ENCODE results near the gene NPHP1. TPM values are rescaled to one million over a fixed set of nuclear protein-coding genes. Genes with fewer than 3 reads are reported as not detected.
"Not testable (repeated sequence)": the region's sequence is repeated elsewhere in the genome, so short reads cannot be mapped to it uniquely, and the experiment has no call there.

Gene NPHP1
- total RNA-seq, 1 donor from 2014 or later: 11.5 TPM

DNA sequence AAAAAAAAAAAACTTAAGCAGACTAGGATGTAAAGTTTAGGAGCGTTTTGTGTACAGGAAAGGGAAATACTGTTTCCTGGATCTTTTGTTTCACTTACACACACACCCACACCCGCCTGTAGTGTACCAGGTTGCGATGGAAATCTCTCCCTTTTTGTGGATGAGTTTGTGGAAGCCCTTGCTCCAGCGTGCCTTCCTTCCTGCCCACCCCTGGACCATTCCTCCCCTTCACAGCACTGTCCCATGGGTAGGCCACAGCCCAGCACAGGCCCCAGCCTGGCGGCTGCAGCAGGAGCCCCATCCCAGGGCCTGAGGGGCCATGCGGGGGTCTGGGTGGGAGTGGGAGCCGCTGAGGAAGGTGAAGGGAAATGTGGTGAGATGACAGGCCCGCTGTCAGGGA, 104.3 kb downstream of the NPHP1 start:
- H3K27me3 ChIP-seq (ENCODE audit: control insufficient read depth in 3 of 3, insufficient read depth in 3 of 3, low read length in 3 of 3): peaks cover 0 to 6% (median 2%) of the 10 kb centered on the region in 3 donors
- no peaks in the 10 kb centered on the region for H3K9me3 ChIP-seq (ENCODE audit: control insufficient read depth in 3 of 3, low read length in 3 of 3)
- H3K27ac ChIP-seq (ENCODE audit: low read depth, low read length): peak overlapping the region; percentile 83
- no peak overlapping the region for H3K9ac ChIP-seq (ENCODE audit: low read depth in 1 of 3, low read length in 3 of 3)
- H3K4me1 ChIP-seq (ENCODE audit: control insufficient read depth in 3 of 3, insufficient read depth in 3 of 3, low read length in 3 of 3): peaks cover 17 to 23% (median 23%) of the 10 kb centered on the region in 3 donors
- no peak overlapping the region for H3K4me3 ChIP-seq (ENCODE audit: low read length in 3 of 3)
- H3K36me3 ChIP-seq (ENCODE audit: control insufficient read depth in 3 of 3, insufficient read depth in 3 of 3, low read length in 3 of 3): peaks cover 0 to 2% (median 0%) of the 10 kb centered on the region in 3 donors

GRCh38 chr2:110099471-110100225, 105.2 kb downstream of the NPHP1 start:
- H3K9ac ChIP-seq (ENCODE audit: low read depth in 1 of 3, low read length in 3 of 3): no peak overlapping the region
- H3K36me3 ChIP-seq (ENCODE audit: control insufficient read depth in 3 of 3, insufficient read depth in 3 of 3, low read length in 3 of 3): no peaks in the 10 kb centered on the region
- no peaks in the 10 kb centered on the region for H3K9me3 ChIP-seq (ENCODE audit: control insufficient read depth in 3 of 3, low read length in 3 of 3)
- H3K4me1 ChIP-seq (ENCODE audit: control insufficient read depth in 3 of 3, insufficient read depth in 3 of 3, low read length in 3 of 3): peaks cover 17 to 23% (median 23%) of the 10 kb centered on the region in 3 donors
- no peak overlapping the region for H3K4me3 ChIP-seq (ENCODE audit: low read length in 3 of 3)
- peak overlapping the region; percentile 44 for H3K27ac ChIP-seq (ENCODE audit: low read depth, low read length)
- peaks cover 0 to 6% (median 0%) of the 10 kb centered on the region in 3 donors for H3K27me3 ChIP-seq (ENCODE audit: control insufficient read depth in 3 of 3, insufficient read depth in 3 of 3, low read length in 3 of 3)

GRCh38 chr2:110099038-110099425, 105.8 kb downstream of the NPHP1 start:
- Histone ChIP-seq H3K9ac (ENCODE audit: low read depth in 1 of 3, low read length in 3 of 3) (no peak overlapping the region), H3K27me3 (ENCODE audit: control insufficient read depth in 3 of 3, insufficient read depth in 3 of 3, low read length in 3 of 3) (peaks cover 0 to 6% (median 0%) of the 10 kb centered on the region in 3 donors), H3K4me3 (ENCODE audit: low read length in 3 of 3) (no peak overlapping the region), H3K27ac (ENCODE audit: low read depth, low read length) (no peak overlapping the region), H3K36me3 (ENCODE audit: control insufficient read depth in 3 of 3, insufficient read depth in 3 of 3, low read length in 3 of 3) (no peaks in the 10 kb centered on the region), H3K4me1 (ENCODE audit: control insufficient read depth in 3 of 3, insufficient read depth in 3 of 3, low read length in 3 of 3) (peaks cover 17 to 23% (median 23%) of the 10 kb centered on the region in 3 donors), H3K9me3 (ENCODE audit: control insufficient read depth in 3 of 3, low read length in 3 of 3) (no peaks in the 10 kb centered on the region)

GRCh38 chr2:110097506-110098220, 107.2 kb downstream of the NPHP1 start:
- H3K4me3 ChIP-seq (ENCODE audit: low read length in 3 of 3): no peak overlapping the region
- H3K27me3 ChIP-seq (ENCODE audit: control insufficient read depth in 3 of 3, insufficient read depth in 3 of 3, low read length in 3 of 3): peaks cover 0 to 6% (median 0%) of the 10 kb centered on the region in 3 donors
- H3K27ac ChIP-seq (ENCODE audit: low read depth, low read length): no peak overlapping the region
- no peaks in the 10 kb centered on the region for H3K9me3 ChIP-seq (ENCODE audit: control insufficient read depth in 3 of 3, low read length in 3 of 3)
- H3K4me1 ChIP-seq (ENCODE audit: control insufficient read depth in 3 of 3, insufficient read depth in 3 of 3, low read length in 3 of 3): peaks cover 17 to 23% (median 23%) of the 10 kb centered on the region in 3 donors
- H3K9ac ChIP-seq (ENCODE audit: low read depth in 1 of 3, low read length in 3 of 3): no peak overlapping the region
- no peaks in the 10 kb centered on the region for H3K36me3 ChIP-seq (ENCODE audit: control insufficient read depth in 3 of 3, insufficient read depth in 3 of 3, low read length in 3 of 3)

- Histone ChIP-seq H3K27ac (ENCODE audit: low read depth, low read length) (no peak overlapping the region), H3K27me3 (ENCODE audit: control insufficient read depth in 3 of 3, insufficient read depth in 3 of 3, low read length in 3 of 3) (no peaks in the 10 kb centered on the region), H3K36me3 (ENCODE audit: control insufficient read depth in 3 of 3, insufficient read depth in 3 of 3, low read length in 3 of 3) (no peaks in the 10 kb centered on the region), H3K4me3 (ENCODE audit: low read length in 3 of 3) (no peak overlapping the region), H3K9ac (ENCODE audit: low read depth in 1 of 3, low read length in 3 of 3) (no peak overlapping the region), H3K4me1 (ENCODE audit: control insufficient read depth in 3 of 3, insufficient read depth in 3 of 3, low read length in 3 of 3) (peaks cover 4 to 11% (median 10%) of the 10 kb centered on the region in 3 donors), H3K9me3 (ENCODE audit: control insufficient read depth in 3 of 3, low read length in 3 of 3) (no peaks in the 10 kb centered on the region)
These were observed 108.7 kb downstream of the NPHP1 start for GRCh38 chr2:110095994-110096633.

DNA sequence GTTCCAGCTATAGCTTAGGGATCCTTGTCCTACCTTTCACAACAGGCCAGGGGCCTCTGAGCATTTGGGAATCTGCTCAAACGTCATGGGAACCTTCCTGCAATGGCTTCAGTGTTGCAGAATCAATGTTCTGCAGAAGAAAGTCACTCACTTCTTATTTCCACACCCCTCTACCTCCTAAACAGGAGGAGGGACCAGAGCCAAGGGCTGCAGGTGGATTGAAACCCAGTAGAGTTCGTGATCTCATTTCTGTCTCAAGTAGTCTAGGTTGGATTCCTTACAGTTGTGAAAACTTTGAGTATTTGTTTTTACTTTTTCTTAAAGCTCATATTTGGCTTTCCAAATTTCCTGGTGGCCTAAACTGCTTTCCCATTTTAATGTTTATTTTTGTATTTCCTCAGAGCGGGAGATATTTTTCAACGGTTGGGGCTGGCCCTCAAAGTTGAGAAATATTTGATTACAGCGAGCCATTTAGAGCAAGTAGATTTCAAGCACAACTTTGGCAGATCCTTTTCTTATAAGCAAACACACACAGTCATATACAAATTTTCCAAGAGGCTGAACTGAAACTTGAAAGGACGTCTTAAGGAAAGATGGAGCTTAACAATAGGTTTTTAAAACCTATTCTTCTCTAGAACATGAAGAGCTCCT, 109.8 kb downstream of the NPHP1 start:
- not testable (repeated sequence) for H3K9me3 ChIP-seq (ENCODE audit: control insufficient read depth in 3 of 3, low read length in 3 of 3); H3K27ac ChIP-seq (ENCODE audit: low read depth, low read length); H3K4me3 ChIP-seq (ENCODE audit: low read length in 3 of 3); H3K36me3 ChIP-seq (ENCODE audit: control insufficient read depth in 3 of 3, insufficient read depth in 3 of 3, low read length in 3 of 3); H3K4me1 ChIP-seq (ENCODE audit: control insufficient read depth in 3 of 3, insufficient read depth in 3 of 3, low read length in 3 of 3); H3K9ac ChIP-seq (ENCODE audit: low read depth in 1 of 3, low read length in 3 of 3); H3K27me3 ChIP-seq (ENCODE audit: control insufficient read depth in 3 of 3, insufficient read depth in 3 of 3, low read length in 3 of 3)

- not testable (repeated sequence) for H3K4me1 ChIP-seq (ENCODE audit: control insufficient read depth in 3 of 3, insufficient read depth in 3 of 3, low read length in 3 of 3); H3K27ac ChIP-seq (ENCODE audit: low read depth, low read length); H3K36me3 ChIP-seq (ENCODE audit: control insufficient read depth in 3 of 3, insufficient read depth in 3 of 3, low read length in 3 of 3); H3K4me3 ChIP-seq (ENCODE audit: low read length in 3 of 3); H3K9ac ChIP-seq (ENCODE audit: low read depth in 1 of 3, low read length in 3 of 3); H3K9me3 ChIP-seq (ENCODE audit: control insufficient read depth in 3 of 3, low read length in 3 of 3); H3K27me3 ChIP-seq (ENCODE audit: control insufficient read depth in 3 of 3, insufficient read depth in 3 of 3, low read length in 3 of 3)
These were observed 110.9 kb downstream of the NPHP1 start for GRCh38 chr2:110093924-110094323.

DNA sequence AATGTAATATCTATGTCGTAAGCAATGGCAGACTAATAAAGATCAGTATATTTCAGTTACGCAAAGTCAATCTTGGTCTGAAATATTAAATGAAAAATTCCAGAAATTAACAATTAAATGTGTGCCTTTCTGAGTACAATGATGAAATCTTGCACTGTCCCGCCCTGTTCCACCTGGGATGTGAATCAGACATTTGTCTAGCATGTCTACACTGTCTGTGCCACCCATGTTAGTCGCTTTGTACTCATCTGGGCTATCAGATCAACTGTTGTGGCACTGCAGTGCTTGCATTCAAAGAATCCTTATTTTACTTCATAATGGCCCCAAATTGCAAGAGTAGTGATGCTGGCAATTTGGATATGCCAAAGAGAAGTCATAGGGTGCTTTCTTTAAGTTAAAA, 114.6 kb downstream of the NPHP1 start:
- not testable (repeated sequence) for H3K4me3 ChIP-seq (ENCODE audit: low read length in 3 of 3); H3K9me3 ChIP-seq (ENCODE audit: control insufficient read depth in 3 of 3, low read length in 3 of 3); H3K9ac ChIP-seq (ENCODE audit: low read depth in 1 of 3, low read length in 3 of 3); H3K27ac ChIP-seq (ENCODE audit: low read depth, low read length); H3K4me1 ChIP-seq (ENCODE audit: control insufficient read depth in 3 of 3, insufficient read depth in 3 of 3, low read length in 3 of 3); H3K36me3 ChIP-seq (ENCODE audit: control insufficient read depth in 3 of 3, insufficient read depth in 3 of 3, low read length in 3 of 3); H3K27me3 ChIP-seq (ENCODE audit: control insufficient read depth in 3 of 3, insufficient read depth in 3 of 3, low read length in 3 of 3)

DNA sequence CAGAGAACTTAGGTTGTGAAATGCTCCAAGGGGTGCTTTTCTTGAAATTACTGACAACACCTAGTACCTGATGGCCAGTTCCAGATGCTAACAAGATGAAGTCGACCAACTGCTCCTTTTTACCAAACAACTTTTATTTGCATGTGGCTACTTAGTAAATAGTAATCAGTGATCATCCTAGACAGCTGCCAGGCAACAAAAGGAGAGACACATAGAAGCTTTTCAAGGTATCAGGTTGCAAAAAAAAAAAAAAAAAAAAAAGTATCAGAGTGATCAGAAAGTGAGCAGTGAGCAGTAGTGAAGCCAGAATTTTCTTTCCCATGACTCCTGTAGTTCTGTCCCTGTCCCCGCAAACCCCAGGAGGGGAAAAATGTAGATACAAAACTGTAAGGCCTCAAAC, 121.1 kb downstream of the NPHP1 start:
- not testable (repeated sequence) for H3K9ac ChIP-seq (ENCODE audit: low read depth in 1 of 3, low read length in 3 of 3); H3K4me1 ChIP-seq (ENCODE audit: control insufficient read depth in 3 of 3, insufficient read depth in 3 of 3, low read length in 3 of 3); H3K9me3 ChIP-seq (ENCODE audit: control insufficient read depth in 3 of 3, low read length in 3 of 3); H3K27ac ChIP-seq (ENCODE audit: low read depth, low read length); H3K4me3 ChIP-seq (ENCODE audit: low read length in 3 of 3); H3K36me3 ChIP-seq (ENCODE audit: control insufficient read depth in 3 of 3, insufficient read depth in 3 of 3, low read length in 3 of 3); H3K27me3 ChIP-seq (ENCODE audit: control insufficient read depth in 3 of 3, insufficient read depth in 3 of 3, low read length in 3 of 3)

All from skeletal muscle tissue (tissue), 4 donors.